ENCODE results near the gene MACF1.

The MACF1 gene

GRCh38 chr1:39406533-39407450, 202.3 kb downstream of the MACF1 start:
- no peak overlapping the region for H3K27ac Mint-ChIP-seq
- H3K4me1 Mint-ChIP-seq = peaks cover 69% of the 10 kb centered on the region
- peak overlapping the region; percentile 79 for H3K4me3 Mint-ChIP-seq
- no peaks in the 10 kb centered on the region for H3K9me3 Mint-ChIP-seq
- peaks cover 65% of the 10 kb centered on the region for H3K36me3 Mint-ChIP-seq
- DNase-seq (ENCODE audit: low spot score in 2 of 2) (peak in 1 of 2 donors; percentile 42), ATAC-seq (no peak)

- Mint-ChIP-seq H3K27ac (no peak overlapping the region), H3K4me1 (peaks cover 70% of the 10 kb centered on the region), H3K36me3 (peaks cover 65% of the 10 kb centered on the region), H3K4me3 (peak overlapping the region; percentile 79), H3K9me3 (no peaks in the 10 kb centered on the region)
- ATAC-seq (no peak), DNase-seq (ENCODE audit: low spot score in 2 of 2) (no peak)
Observed at GRCh38 chr1:39407510-39407895, 203.0 kb downstream of the MACF1 start.

GRCh38 chr1:39407896-39408640, 203.6 kb downstream of the MACF1 start:
- ATAC-seq = no peak
- Mint-ChIP-seq H3K27ac (no peak overlapping the region), H3K9me3 (no peaks in the 10 kb centered on the region), H3K4me3 (peak overlapping the region; percentile 79), H3K4me1 (peaks cover 65% of the 10 kb centered on the region), H3K36me3 (peaks cover 64% of the 10 kb centered on the region)
- DNase-seq (ENCODE audit: low spot score in 2 of 2) = no peak

GRCh38 chr1:39408641-39409054, 204.2 kb downstream of the MACF1 start:
- Mint-ChIP-seq H3K4me3 (peak overlapping the region; percentile 79), H3K9me3 (no peaks in the 10 kb centered on the region), H3K4me1 (peaks cover 65% of the 10 kb centered on the region), H3K36me3 (peaks cover 64% of the 10 kb centered on the region), H3K27ac (no peak overlapping the region)
- DNase-seq (ENCODE audit: low spot score in 2 of 2) (peak; percentile 62 to 88), ATAC-seq (peak; percentile 85)

GRCh38 chr1:39409055-39409816, 204.7 kb downstream of the MACF1 start:
- ATAC-seq = peak; percentile 57
- Mint-ChIP-seq H3K27ac (peak overlapping the region; percentile 30), H3K4me1 (peaks cover 65% of the 10 kb centered on the region), H3K9me3 (no peaks in the 10 kb centered on the region), H3K36me3 (peaks cover 68% of the 10 kb centered on the region), H3K4me3 (peak overlapping the region; percentile 79)
- DNase-seq (ENCODE audit: low spot score in 2 of 2) = no peak

- H3K36me3 Mint-ChIP-seq = peaks cover 66% of the 10 kb centered on the region
- peak overlapping the region; percentile 32 for H3K27ac Mint-ChIP-seq
- peaks cover 49% of the 10 kb centered on the region for H3K4me1 Mint-ChIP-seq
- no peaks in the 10 kb centered on the region for H3K9me3 Mint-ChIP-seq
- no peak overlapping the region for H3K4me3 Mint-ChIP-seq
- DNase-seq (ENCODE audit: low spot score in 2 of 2) (peak in 1 of 2 donors; percentile 68), ATAC-seq (peak; percentile 49)
Observed at GRCh38 chr1:39410915-39411436, 206.5 kb downstream of the MACF1 start.

- DNase-seq (ENCODE audit: low spot score in 2 of 2) (no peak), ATAC-seq (no peak)
- H3K27ac Mint-ChIP-seq = peak overlapping the region; percentile 71
Observed at GRCh38 chr1:39411526-39412478, 207.3 kb downstream of the MACF1 start.

GRCh38 chr1:39412892-39413291, 208.4 kb downstream of the MACF1 start:
- DNase-seq (ENCODE audit: low spot score in 2 of 2) (no peak), ATAC-seq (no peak)
- H3K4me1 Mint-ChIP-seq = peaks cover 36% of the 10 kb centered on the region
- no peak overlapping the region for H3K4me3 Mint-ChIP-seq
- H3K9me3 Mint-ChIP-seq = no peaks in the 10 kb centered on the region
- H3K36me3 Mint-ChIP-seq = peaks cover 73% of the 10 kb centered on the region
- no peak overlapping the region for H3K27ac Mint-ChIP-seq

More at GRCh38 chr1:39411526-39412478, 207.3 kb downstream of the MACF1 start:
- Mint-ChIP-seq H3K9me3 (no peaks in the 10 kb centered on the region), H3K36me3 (peaks cover 65% of the 10 kb centered on the region), H3K4me1 (peaks cover 45% of the 10 kb centered on the region), H3K4me3 (no peak overlapping the region)

- H3K4me3 Mint-ChIP-seq = no peak overlapping the region
- ATAC-seq (no peak), DNase-seq (ENCODE audit: low spot score in 2 of 2) (no peak)
- no peaks in the 10 kb centered on the region for H3K9me3 Mint-ChIP-seq
- peaks cover 37% of the 10 kb centered on the region for H3K4me1 Mint-ChIP-seq
- H3K27ac Mint-ChIP-seq = peak overlapping the region; percentile 34
- H3K36me3 Mint-ChIP-seq = peaks cover 78% of the 10 kb centered on the region
Observed at GRCh38 chr1:39413902-39414528, 209.5 kb downstream of the MACF1 start.

GRCh38 chr1:39415553-39415952, 211.1 kb downstream of the MACF1 start:
- Mint-ChIP-seq H3K4me1 (peaks cover 33% of the 10 kb centered on the region), H3K9me3 (no peaks in the 10 kb centered on the region), H3K4me3 (no peak overlapping the region), H3K36me3 (peaks cover 75% of the 10 kb centered on the region), H3K27ac (no peak overlapping the region)
- no peak for DNase-seq (ENCODE audit: low spot score in 2 of 2)
- ATAC-seq = no peak

GRCh38 chr1:39416609-39417008, 212.1 kb downstream of the MACF1 start:
- Mint-ChIP-seq H3K4me1 (peaks cover 23% of the 10 kb centered on the region), H3K9me3 (no peaks in the 10 kb centered on the region), H3K27ac (no peak overlapping the region), H3K36me3 (peaks cover 76% of the 10 kb centered on the region), H3K4me3 (no peak overlapping the region)
- ATAC-seq (no peak), DNase-seq (ENCODE audit: low spot score in 2 of 2) (no peak)

GRCh38 chr1:39418236-39418635, 213.7 kb downstream of the MACF1 start:
- ATAC-seq (no peak), DNase-seq (ENCODE audit: low spot score in 2 of 2) (no peak)
- peaks cover 24% of the 10 kb centered on the region for H3K4me1 Mint-ChIP-seq
- peaks cover 78% of the 10 kb centered on the region for H3K36me3 Mint-ChIP-seq
- H3K9me3 Mint-ChIP-seq = no peaks in the 10 kb centered on the region
- H3K4me3 Mint-ChIP-seq = no peak overlapping the region
- H3K27ac Mint-ChIP-seq = no peak overlapping the region

- no peak overlapping the region for H3K27ac Mint-ChIP-seq
- H3K4me1 Mint-ChIP-seq = peaks cover 30% of the 10 kb centered on the region
- ATAC-seq = peak; percentile 58
Observed at GRCh38 chr1:39420493-39420892, 216.0 kb downstream of the MACF1 start.

More at GRCh38 chr1:39420493-39420892, 216.0 kb downstream of the MACF1 start:
- Mint-ChIP-seq H3K9me3 (no peaks in the 10 kb centered on the region), H3K4me3 (no peak overlapping the region), H3K36me3 (peaks cover 86% of the 10 kb centered on the region)
- no peak for DNase-seq (ENCODE audit: low spot score in 2 of 2)

All from stimulated activated effector memory CD8-positive, alpha-beta T cell treated with anti-CD3 and anti-CD28 coated beads, Interleukin-12 subunit alpha, Interleukin-12 subunit beta, amount 100 ng/mL, for 72 hours (primary cell).